ENCODE data around the gene AKT3. TPM values are rescaled to one million over a fixed set of nuclear protein-coding genes. Genes with fewer than 3 reads are reported as not detected.

AKT3 gene
- polyA plus RNA-seq, 2 of the 4 experiments (the other 2 are of a cell fraction) = 18.4 to 43.5 TPM

- POLR2A ChIA-PET = no interaction called here
- no peak for FAIRE-seq
- no peak for DNase-seq (ENCODE audit: low read depth in 1 of 2, low spot score in 1 of 2)
- H3K9me3 ChIP-seq = no peaks in the 10 kb centered on the region
- no peak overlapping the region for H3K27ac ChIP-seq
- H3K4me1 ChIP-seq = 0 out of 3 replicates have a peak, but pooled peaks cover 3% of the 10 kb centered on the region
- H3K4me2 ChIP-seq = no peak overlapping the region
- TF ChIP-seq SREBF2 (IDR thresholded peaks at IDR 0.05) (no peak), RNF2 (IDR thresholded peaks at IDR 0.05; ENCODE audit: borderline replicate concordance, low read depth) (no peak), USF2 (IDR thresholded peaks at IDR 0.05) (no peak), ESRRA (IDR thresholded peaks at IDR 0.05; ENCODE audit: borderline replicate concordance, low read length) (no peak), RAD21 (conservative IDR thresholded peaks at IDR 0.05 in 1 of 2, IDR thresholded peaks at IDR 0.05 in 1 of 2) (no peak), CHD4 (IDR thresholded peaks at IDR 0.05; ENCODE audit: borderline replicate concordance) (no peak), REST (IDR thresholded peaks at IDR 0.05) (no peak), POLR2AphosphoS2 (conservative IDR thresholded peaks at IDR 0.05; ENCODE audit: low read length) (no peak), SMC3 (IDR thresholded peaks at IDR 0.05) (no peak), KDM5A (IDR thresholded peaks at IDR 0.05) (no peak), GATA3 (IDR thresholded peaks at IDR 0.05; ENCODE audit: borderline replicate concordance) (no peak), RCOR1 (IDR thresholded peaks at IDR 0.05; ENCODE audit: low read depth, low read length) (no peak), NR3C1 (IDR thresholded peaks at IDR 0.05) (no peak)
- no peak for ATAC-seq
- CTCF ChIA-PET = interaction anchor here (2.1 kb wide), 1 partner anchor 9 kb away, joined by 4 read pairs; no protein-coding TSS in a partner anchor
- H3K4me3 ChIP-seq = no peak overlapping the region
These were observed 43.7 kb downstream of the AKT3 start for GRCh38 chr1:243806310-243806709.

GRCh38 chr1:243802736-243803135, 47.3 kb downstream of the AKT3 start:
- ChIA-PET CTCF (no interaction called here), POLR2A (no interaction called here)
- no peak overlapping the region for H3K4me2 ChIP-seq
- no peak for DNase-seq (ENCODE audit: low read depth in 1 of 2, low spot score in 1 of 2)
- H3K4me1 ChIP-seq = peaks cover 28% of the 10 kb centered on the region
- no peaks in the 10 kb centered on the region for H3K9me3 ChIP-seq
- ATAC-seq = no peak
- WGBS (ENCODE audit: missing lambda C conversion rate) = 91% methylated on average over 3 of the region's 3 CpGs
- no peak for FAIRE-seq
- H3K27ac ChIP-seq = no peak overlapping the region
- no peak overlapping the region for H3K4me3 ChIP-seq
- TF ChIP-seq BHLHE40 (IDR thresholded peaks at IDR 0.05; ENCODE audit: low read depth, low read length) (no peak), HOXA7 (CRISPR knock-in tag; IDR thresholded peaks at IDR 0.05) (no peak), POLR2AphosphoS2 (conservative IDR thresholded peaks at IDR 0.05; ENCODE audit: low read length) (no peak), HOXB5 (CRISPR knock-in tag; IDR thresholded peaks at IDR 0.05) (no peak), ESRRA (IDR thresholded peaks at IDR 0.05; ENCODE audit: borderline replicate concordance, low read length) (no peak), ZFP36 (IDR thresholded peaks at IDR 0.05; ENCODE audit: borderline replicate concordance, partially characterized antibody) (no peak), ZNF302 (CRISPR knock-in tag; IDR thresholded peaks at IDR 0.05) (no peak), SMC3 (IDR thresholded peaks at IDR 0.05) (no peak), JUNB (IDR thresholded peaks at IDR 0.05) (no peak), HES2 (IDR thresholded peaks at IDR 0.05) (no peak), JUN (IDR thresholded peaks at IDR 0.05) (no peak), CTCF (IDR thresholded peaks at IDR 0.05) (no peak), TP53 (CRISPR knock-in tag; IDR thresholded peaks at IDR 0.05) (no peak), SREBF2 (IDR thresholded peaks at IDR 0.05) (no peak), CHD4 (IDR thresholded peaks at IDR 0.05; ENCODE audit: borderline replicate concordance) (no peak), PBX3 (IDR thresholded peaks at IDR 0.05) (no peak)

Data from A549 (cell line).